Measurements from ENCODE around the gene PRKCB.
"Not testable (repeated sequence)": the region's sequence is repeated elsewhere in the genome, so short reads cannot be mapped to it uniquely, and the experiment has no call there.

Gene PRKCB

GRCh38 chr16:24023621-24024020 lies 187.8 kb downstream of the PRKCB start:
- Mint-ChIP-seq H3K4me1 (peaks cover 30% of the 10 kb centered on the region), H3K36me3 (peaks cover 4% of the 10 kb centered on the region), H3K4me3 (no peak overlapping the region), H3K27me3 (no peaks in the 10 kb centered on the region), H3K9me3 (no peaks in the 10 kb centered on the region), H3K27ac (no peak overlapping the region)

GRCh38 chr16:24024971-24025370 lies 189.2 kb downstream of the PRKCB start:
- H3K27me3 Mint-ChIP-seq, result no peaks in the 10 kb centered on the region
- peaks cover 4% of the 10 kb centered on the region for H3K36me3 Mint-ChIP-seq
- peaks cover 32% of the 10 kb centered on the region for H3K4me1 Mint-ChIP-seq
- H3K9me3 Mint-ChIP-seq, result no peaks in the 10 kb centered on the region
- no peak overlapping the region for H3K4me3 Mint-ChIP-seq
- H3K27ac Mint-ChIP-seq, result no peak overlapping the region

- Mint-ChIP-seq H3K27ac (no peak overlapping the region), H3K4me3 (no peak overlapping the region), H3K9me3 (no peaks in the 10 kb centered on the region), H3K4me1 (peaks cover 28% of the 10 kb centered on the region), H3K27me3 (no peaks in the 10 kb centered on the region), H3K36me3 (peaks cover 7% of the 10 kb centered on the region)
Measured at GRCh38 chr16:24027466-24027865, 191.7 kb downstream of the PRKCB start.

GRCh38 chr16:24029841-24030240 lies 194.1 kb downstream of the PRKCB start:
- H3K27ac Mint-ChIP-seq, H3K4me3 Mint-ChIP-seq, H3K9me3 Mint-ChIP-seq, H3K27me3 Mint-ChIP-seq: not testable (repeated sequence)
- Mint-ChIP-seq H3K4me1 (peaks cover 44% of the 10 kb centered on the region), H3K36me3 (peaks cover 15% of the 10 kb centered on the region)

GRCh38 chr16:24035127-24035842 lies 199.5 kb downstream of the PRKCB start:
- Mint-ChIP-seq H3K27ac (no peak overlapping the region), H3K27me3 (no peaks in the 10 kb centered on the region), H3K9me3 (no peaks in the 10 kb centered on the region), H3K4me3 (no peak overlapping the region), H3K4me1 (peaks cover 47% of the 10 kb centered on the region), H3K36me3 (peaks cover 19% of the 10 kb centered on the region)

GRCh38 chr16:24036038-24036543 lies 200.3 kb downstream of the PRKCB start:
- Mint-ChIP-seq H3K4me1 (peaks cover 47% of the 10 kb centered on the region), H3K27ac (no peak overlapping the region), H3K9me3 (no peaks in the 10 kb centered on the region), H3K27me3 (no peaks in the 10 kb centered on the region), H3K36me3 (peaks cover 19% of the 10 kb centered on the region), H3K4me3 (no peak overlapping the region)

GRCh38 chr16:24036614-24037013 lies 200.8 kb downstream of the PRKCB start:
- H3K27me3 Mint-ChIP-seq, result no peaks in the 10 kb centered on the region
- H3K36me3 Mint-ChIP-seq, result peaks cover 15% of the 10 kb centered on the region
- peaks cover 42% of the 10 kb centered on the region for H3K4me1 Mint-ChIP-seq
- no peak overlapping the region for H3K4me3 Mint-ChIP-seq
- no peaks in the 10 kb centered on the region for H3K9me3 Mint-ChIP-seq
- H3K27ac Mint-ChIP-seq, result no peak overlapping the region

- peaks cover 42% of the 10 kb centered on the region for H3K4me1 Mint-ChIP-seq
- H3K27me3 Mint-ChIP-seq, result no peaks in the 10 kb centered on the region
- no peak overlapping the region for H3K4me3 Mint-ChIP-seq
- no peaks in the 10 kb centered on the region for H3K9me3 Mint-ChIP-seq
- no peak overlapping the region for H3K27ac Mint-ChIP-seq
- H3K36me3 Mint-ChIP-seq, result peaks cover 14% of the 10 kb centered on the region
Measured at GRCh38 chr16:24037335-24037734, 201.6 kb downstream of the PRKCB start.

GRCh38 chr16:24041834-24042631 lies 206.2 kb downstream of the PRKCB start:
- H3K9me3 Mint-ChIP-seq, result no peaks in the 10 kb centered on the region
- H3K4me3 Mint-ChIP-seq, result no peak overlapping the region
- H3K27ac Mint-ChIP-seq, result no peak overlapping the region
- H3K36me3 Mint-ChIP-seq, result peaks cover 10% of the 10 kb centered on the region
- no peaks in the 10 kb centered on the region for H3K27me3 Mint-ChIP-seq
- peaks cover 4% of the 10 kb centered on the region for H3K4me1 Mint-ChIP-seq

GRCh38 chr16:24044467-24044866 lies 208.7 kb downstream of the PRKCB start:
- no peak overlapping the region for H3K27ac Mint-ChIP-seq
- no peaks in the 10 kb centered on the region for H3K9me3 Mint-ChIP-seq
- no peaks in the 10 kb centered on the region for H3K27me3 Mint-ChIP-seq
- H3K4me3 Mint-ChIP-seq, result no peak overlapping the region
- H3K4me1 Mint-ChIP-seq, result peaks cover 4% of the 10 kb centered on the region
- peaks cover 11% of the 10 kb centered on the region for H3K36me3 Mint-ChIP-seq

GRCh38 chr16:24045641-24046040 lies 209.9 kb downstream of the PRKCB start:
- H3K27me3 Mint-ChIP-seq, result no peaks in the 10 kb centered on the region
- H3K27ac Mint-ChIP-seq, result no peak overlapping the region
- H3K36me3 Mint-ChIP-seq, result peaks cover 15% of the 10 kb centered on the region
- no peak overlapping the region for H3K4me3 Mint-ChIP-seq
- peaks cover 4% of the 10 kb centered on the region for H3K4me1 Mint-ChIP-seq
- H3K9me3 Mint-ChIP-seq, result no peaks in the 10 kb centered on the region

GRCh38 chr16:24046442-24046841 lies 210.7 kb downstream of the PRKCB start:
- H3K27me3 Mint-ChIP-seq, result no peaks in the 10 kb centered on the region
- H3K4me3 Mint-ChIP-seq, result no peak overlapping the region
- H3K9me3 Mint-ChIP-seq, result no peaks in the 10 kb centered on the region
- peak overlapping the region; percentile 57 for H3K27ac Mint-ChIP-seq
- peaks cover 4% of the 10 kb centered on the region for H3K4me1 Mint-ChIP-seq
- H3K36me3 Mint-ChIP-seq, result peaks cover 16% of the 10 kb centered on the region

GRCh38 chr16:24049113-24049512 lies 213.3 kb downstream of the PRKCB start:
- Mint-ChIP-seq H3K27ac (no peak overlapping the region), H3K9me3 (no peaks in the 10 kb centered on the region), H3K36me3 (peaks cover 17% of the 10 kb centered on the region), H3K4me3 (no peak overlapping the region), H3K27me3 (no peaks in the 10 kb centered on the region), H3K4me1 (no peaks in the 10 kb centered on the region)

- Mint-ChIP-seq H3K27ac (no peak overlapping the region), H3K36me3 (peaks cover 17% of the 10 kb centered on the region), H3K27me3 (no peaks in the 10 kb centered on the region), H3K4me3 (no peak overlapping the region), H3K9me3 (no peaks in the 10 kb centered on the region), H3K4me1 (no peaks in the 10 kb centered on the region)
Measured at GRCh38 chr16:24051125-24051524, 215.3 kb downstream of the PRKCB start.

- no peaks in the 10 kb centered on the region for H3K4me1 Mint-ChIP-seq
- H3K36me3 Mint-ChIP-seq, result peaks cover 21% of the 10 kb centered on the region
- no peak overlapping the region for H3K4me3 Mint-ChIP-seq
- no peak overlapping the region for H3K27ac Mint-ChIP-seq
- no peaks in the 10 kb centered on the region for H3K27me3 Mint-ChIP-seq
- no peaks in the 10 kb centered on the region for H3K9me3 Mint-ChIP-seq
Measured at GRCh38 chr16:24052329-24053098, 216.7 kb downstream of the PRKCB start.
